HuH-7 (cell line): Measurements from ENCODE around the gene TBC1D22A.

Source experiments
- DNase-seq: peaks from one replicate; pipeline ENCODE4 v3.0.0; 2011; ENCODE audit warnings: low spot score

TBC1D22A gene

DNA sequence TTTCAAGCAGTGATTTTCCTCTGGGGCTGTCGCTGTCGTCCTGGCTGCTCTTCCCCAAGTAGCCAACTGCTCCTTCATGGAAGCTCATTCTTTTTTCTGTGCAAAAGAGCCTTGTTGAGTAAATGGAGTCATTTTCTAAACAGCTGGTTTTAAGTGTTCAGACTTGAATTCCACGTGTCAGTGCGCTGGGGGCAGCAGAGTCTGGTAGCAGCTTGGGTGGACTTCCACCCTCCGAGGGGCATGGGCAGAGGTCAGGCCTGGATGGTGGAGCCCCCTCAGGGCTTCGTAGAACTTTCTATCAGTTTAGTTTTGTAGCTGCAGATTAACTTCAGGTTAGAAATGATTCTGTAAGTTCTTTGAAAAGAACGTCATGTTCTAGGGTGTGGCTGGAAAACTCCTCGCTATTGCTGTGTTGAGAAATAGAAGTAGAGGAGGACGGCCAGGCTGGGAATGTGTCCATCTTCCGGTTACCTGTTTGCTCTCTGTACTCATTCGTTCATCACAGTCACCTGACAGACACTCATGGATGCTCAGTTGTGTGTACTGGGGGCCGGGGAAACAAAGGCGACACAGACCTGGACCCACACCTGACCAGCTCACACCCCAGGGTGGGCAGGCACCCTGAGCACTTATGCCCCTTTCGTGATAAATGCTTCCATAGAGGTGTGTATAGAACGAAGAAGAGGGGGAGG is 270.7 kb downstream of the TBC1D22A start:
- no peak for DNase-seq

DNA sequence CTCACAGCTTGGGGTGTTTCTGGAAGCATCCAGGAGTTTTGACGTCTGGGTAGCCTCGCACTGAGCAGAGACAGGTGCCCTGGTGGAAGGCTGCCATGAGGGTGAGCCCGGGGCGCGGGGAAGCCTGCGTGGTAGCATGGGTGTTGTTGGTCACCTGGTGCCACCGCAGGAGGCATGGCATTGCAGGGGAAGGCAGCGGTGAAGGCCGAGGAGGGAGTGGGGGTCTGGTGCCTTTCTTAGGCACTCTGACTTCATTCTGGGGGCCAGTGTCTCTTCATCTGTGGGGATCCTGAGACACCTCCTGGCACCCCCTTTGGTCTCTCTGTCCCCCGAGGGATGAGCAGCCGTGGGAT is 271.2 kb downstream of the TBC1D22A start:
- no peak for DNase-seq

DNA sequence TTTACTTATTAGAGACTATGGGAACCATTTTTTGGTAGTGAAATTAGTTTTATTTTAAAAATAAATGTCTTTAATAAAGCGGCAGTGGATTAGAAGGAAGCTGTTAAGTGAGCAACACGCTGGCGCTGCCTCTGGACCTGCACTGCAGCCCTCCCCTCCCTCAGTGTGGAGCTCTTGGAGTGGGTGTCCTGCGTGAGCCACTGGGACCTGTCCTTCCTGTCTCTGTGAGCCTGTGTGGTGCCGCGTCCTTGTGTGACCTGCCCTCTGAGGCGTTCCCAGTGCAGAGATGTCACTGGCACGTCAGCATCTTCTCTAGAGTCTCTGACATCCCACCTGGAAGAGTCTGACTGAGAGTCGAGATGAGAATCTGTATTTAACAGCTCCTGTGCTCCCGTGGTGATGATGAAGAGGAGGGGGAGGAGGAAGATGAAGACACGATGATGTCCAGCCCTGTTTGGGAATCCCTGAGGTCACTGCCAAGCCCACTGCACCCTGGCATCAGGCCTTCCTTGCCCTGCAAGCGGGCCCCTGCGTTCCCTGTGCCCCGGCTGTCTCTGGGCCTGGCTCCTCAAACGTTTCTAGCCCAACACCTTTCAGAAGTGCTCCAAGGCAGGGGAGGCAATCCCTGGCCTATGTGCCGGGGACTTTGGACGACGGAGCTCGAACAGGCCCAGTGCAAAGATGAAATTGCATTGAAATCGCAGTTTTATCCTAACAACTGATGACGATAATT is 271.8 kb downstream of the TBC1D22A start:
- no peak for DNase-seq

DNA sequence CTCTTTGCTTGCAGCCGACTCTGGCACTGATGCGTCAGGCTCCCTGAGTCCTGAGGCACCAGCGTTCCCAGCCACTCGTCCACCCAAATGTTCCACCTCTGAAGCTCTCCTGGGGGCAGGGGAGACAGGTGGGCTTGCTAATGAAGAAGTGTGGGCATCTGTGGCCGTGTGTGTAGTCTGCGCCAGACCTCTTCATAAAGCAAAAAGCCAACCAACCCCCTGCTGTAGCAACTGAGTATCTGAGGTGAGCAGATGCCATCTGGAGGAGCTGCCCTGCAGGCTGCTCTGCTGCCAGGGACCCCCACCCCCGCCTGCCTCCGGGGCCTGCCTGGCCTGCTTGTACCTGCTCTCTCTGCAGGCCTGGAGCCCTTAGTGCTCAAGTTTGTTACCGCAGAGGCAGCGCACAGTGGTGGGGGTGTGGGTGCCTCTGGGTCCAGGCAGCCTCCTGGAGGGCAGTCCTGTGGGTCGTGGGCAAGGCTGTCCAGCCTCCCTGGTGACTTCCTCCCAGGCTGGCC is 272.5 kb downstream of the TBC1D22A start:
- no peak for DNase-seq

DNA sequence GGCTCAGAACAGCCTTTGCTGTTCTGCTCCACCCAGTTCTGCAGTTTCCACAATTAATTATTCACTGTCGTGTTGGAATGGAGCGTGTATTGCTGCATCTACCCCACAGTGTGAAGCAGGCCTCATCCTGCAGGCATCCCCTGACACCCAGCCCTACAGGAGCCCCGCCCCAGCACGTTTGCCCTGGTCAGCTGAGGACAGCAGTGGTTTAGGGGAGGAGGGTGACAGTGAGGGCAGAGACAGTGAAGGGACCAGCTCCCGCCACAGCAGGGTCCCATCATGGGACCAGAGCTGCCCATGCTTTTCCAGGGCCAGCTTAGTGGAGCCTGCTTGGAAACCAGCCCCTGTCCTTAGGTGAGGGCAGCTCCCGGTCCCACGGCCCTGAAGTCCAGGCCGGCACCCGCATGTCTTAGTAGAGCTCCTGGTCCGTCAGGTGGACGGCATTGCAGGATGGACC is 273.0 kb downstream of the TBC1D22A start:
- no peak for DNase-seq

DNA sequence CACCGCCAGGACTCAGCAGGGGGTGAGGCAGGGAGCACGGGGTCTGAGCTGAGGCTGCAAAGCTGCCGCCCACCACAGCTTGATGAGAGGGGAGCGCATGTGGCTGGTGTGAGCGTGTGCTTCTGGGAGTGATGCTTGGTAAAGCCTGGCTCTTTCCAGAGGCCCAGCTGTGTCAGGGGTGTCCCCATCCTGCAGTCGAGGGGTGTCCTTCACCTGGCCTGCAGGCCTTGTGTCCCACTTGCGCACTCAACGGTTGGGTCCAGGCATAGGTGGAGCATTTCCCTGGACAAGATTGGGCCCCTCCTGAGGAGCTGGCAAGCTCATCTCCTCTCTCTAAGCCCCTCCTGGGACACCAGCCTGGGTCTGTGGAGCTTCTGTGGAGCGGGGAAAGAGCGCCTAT is 273.9 kb downstream of the TBC1D22A start:
- DNase-seq, result no peak

DNA sequence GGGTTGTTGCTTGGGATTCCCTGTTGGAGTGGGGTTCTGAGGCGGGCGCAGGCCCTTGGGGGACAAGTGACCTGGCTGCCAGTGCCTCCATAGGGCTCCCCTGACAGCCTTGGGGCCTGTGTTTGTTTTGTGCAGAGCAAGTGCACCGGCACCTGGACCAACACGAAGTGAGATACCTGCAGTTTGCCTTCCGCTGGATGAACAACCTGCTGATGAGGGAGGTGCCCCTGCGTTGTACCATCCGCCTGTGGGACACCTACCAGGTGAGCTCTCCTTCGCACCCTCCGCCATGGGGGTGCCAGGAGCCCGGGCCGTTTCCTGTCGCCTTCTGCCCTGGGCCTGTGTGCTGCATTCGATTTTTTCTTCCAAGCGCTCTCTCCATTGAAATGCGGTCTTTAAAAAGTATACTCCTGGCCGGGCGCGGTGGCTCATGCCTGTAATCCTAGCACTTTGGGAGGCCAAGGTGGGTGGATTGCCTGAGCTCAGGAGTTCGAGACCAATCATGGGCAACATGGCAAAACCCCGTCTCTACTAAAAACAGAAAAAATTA is 274.6 kb downstream of the TBC1D22A start:
- DNase-seq, result no peak

DNA sequence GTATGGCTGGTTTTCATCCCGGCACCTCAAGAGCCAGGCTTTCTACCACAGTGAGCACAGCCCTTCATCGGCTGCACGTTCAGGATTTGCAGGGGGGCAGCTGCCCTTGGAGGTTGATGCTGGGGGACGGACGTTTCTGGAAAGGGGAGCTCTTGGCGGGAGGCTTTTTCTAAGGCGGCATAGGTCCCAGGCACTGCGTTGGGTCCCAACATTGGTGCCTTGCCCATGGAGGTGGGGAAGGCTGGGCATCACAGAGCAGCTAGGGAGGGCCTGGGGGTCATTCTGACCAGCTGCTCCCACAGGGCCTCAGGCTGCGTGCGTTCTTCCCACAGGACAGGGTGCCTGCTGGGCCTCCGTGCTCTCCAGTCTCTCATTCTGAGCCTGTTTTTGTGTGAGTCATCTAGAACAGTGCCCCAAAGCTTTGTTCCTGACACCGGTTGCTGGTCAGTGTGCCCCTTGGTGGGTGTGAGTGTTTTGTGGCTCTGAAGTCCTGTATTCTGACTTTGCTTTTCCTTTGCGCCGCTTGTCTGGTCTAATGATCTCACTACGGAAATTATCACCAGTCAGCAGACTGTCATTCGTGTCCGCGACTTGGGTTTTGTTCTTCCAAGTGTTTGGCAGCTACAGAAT is 275.9 kb downstream of the TBC1D22A start:
- no peak for DNase-seq

DNA sequence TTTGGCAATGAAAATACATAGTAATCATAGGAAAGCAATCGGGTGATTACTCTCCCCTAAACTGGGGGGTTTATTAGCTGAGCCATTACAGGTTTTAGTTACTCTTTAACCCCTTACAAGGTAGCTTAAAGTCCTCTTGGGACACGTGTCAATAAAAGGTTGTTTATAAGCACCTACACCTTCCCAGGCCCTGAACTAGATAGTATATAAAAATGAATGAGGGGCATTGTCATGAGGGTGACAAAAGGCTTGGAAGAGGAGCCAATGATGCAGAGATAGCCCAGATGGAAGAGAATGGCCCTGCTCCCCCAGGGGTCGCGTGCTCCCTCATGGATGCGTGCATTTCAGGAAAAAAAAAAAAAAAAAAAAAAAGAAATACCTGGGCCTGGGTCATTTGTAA is 276.9 kb downstream of the TBC1D22A start:
- peak; percentile 30 for DNase-seq

DNA sequence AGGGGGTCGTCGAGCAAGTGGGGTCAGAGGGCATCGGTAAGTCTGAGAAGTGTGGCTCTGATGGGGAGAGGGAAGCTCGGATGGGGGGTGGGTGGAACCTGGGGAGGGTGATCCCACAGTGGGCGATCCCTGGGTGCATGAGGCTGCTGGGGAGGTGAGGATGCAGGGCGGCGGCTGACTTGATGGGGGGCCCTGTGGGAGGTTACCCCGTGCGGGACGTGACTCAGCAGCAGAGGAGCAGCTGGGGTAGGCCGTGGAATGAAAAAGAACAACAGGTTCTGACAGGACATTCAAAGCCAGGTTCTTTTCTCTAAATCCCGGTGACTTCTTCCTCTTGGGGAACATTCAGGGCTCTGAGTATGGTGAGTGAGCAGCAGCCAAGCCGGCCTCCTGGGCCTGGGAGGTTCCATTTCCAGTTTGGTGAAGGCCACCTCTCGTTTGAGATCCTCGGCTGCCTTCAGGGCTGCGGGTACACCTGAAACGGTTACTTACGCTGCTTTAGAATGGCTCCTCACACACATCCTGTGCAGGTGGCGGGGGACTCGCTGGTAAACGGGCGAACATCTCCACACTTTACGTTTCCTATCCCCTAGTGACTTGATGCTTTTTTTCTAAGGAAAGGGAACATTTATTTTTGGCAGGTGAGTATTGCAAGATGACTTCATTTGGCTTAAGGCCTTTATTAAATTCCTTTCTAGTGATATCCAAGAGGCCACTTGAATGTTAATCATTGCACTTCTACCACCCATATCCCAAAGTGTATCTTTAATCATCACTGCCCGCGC is 278.2 kb downstream of the TBC1D22A start:
- DNase-seq, result no peak

DNA sequence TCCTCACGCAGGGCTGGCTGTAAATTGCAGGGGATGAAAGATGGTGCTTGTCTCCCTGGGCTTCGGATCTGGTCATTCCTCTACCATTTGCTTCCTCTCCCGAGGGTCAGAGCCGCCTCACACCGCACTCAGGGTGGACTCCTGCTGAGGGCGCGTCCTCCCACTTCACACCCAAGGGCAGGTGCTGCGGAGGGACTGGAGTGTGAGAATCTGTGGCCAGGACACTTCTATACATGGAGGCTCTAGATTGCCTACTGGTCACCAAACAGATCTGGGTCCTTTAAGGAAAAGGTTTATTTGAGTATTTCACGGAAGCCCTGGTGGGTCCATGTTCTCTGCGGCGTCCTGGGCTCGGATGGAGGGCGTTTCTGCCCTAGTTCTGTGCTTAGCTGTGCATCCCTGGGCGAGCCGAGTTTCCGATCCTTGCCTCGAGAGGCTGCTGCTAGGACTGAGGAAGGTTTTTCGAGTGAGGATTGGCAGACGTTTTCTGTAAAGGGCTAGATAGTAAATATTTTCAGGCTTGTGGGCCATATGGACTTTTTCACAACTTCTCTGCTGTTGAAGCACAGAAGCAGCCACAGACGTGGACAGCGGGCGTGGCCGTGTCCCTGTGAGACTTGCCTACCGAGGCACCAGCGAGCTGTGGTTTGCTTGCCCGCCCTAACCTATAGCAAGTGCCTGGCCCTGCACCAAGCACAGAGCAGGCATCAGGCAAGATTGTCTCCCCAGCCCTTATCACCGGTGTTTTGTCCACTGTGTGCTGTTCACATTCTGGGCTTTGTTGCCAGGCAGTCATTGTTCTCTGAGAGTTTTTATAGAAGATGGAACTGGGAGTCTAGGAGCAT is 279.0 kb downstream of the TBC1D22A start:
- DNase-seq, result no peak

DNA sequence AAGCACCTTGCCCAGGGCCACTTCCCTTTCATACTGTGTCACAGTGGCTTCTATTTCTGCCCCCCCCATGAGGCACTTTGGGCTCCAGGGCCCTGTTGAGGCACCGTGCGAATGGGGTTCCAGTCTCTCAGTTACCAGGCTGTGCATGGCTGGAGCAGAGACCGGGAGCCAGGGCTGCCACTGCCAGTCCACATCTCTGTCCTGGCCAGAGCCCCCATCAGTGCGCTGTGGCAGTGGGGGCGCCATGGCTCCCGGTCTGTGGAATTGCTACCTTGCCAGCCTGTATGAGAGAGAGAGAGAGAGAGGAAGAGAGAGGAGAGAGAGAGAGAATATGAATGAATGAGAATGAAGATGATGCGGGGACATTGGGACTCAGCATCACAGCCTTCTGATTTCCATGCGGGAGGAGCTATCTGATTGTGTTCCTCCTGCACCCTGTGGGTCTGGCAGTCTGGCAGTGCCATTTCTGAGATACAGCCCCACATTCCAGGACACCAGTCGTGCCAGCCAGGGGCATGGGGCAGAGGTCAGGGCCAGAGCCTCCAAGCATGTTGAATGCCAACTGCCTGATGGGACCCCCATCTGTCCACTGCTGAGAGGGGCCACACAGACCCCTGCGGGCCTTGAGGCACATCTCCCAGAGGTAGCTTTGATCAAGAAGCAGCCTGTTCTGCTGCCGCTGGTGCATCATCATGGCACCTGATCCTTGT is 279.8 kb downstream of the TBC1D22A start:
- DNase-seq, result no peak

DNA sequence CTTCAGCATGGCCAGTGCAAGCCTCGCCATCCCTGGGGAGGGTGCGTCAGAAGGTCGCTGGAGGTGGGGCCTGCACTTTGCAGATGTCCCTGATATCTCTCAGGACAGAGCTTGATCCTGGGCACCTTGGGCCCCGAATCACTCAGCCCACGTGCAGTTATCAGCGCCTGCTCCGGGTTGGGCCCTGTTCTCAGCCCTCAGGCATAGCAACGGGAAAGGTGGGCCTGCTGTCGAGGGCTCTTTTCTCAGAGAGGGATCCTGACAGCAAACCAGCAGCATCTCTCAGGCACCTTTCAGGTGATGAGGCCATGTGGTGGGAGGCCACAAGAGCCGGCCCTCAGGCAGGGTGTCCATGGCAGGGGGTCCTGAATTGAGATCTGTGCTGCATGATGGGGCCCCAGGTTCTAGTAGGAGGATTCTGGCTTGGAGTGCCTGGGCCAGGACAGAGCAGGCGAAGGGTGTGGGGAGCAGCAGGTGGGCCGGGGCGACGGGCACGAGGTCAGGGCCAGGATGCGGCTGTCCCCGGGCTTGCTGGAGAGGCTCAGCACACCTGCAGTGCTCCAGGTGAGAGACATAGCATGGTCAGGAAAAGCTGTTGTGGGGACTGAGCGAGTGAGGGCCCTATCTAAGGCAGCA is 280.5 kb downstream of the TBC1D22A start:
- no peak for DNase-seq

DNA sequence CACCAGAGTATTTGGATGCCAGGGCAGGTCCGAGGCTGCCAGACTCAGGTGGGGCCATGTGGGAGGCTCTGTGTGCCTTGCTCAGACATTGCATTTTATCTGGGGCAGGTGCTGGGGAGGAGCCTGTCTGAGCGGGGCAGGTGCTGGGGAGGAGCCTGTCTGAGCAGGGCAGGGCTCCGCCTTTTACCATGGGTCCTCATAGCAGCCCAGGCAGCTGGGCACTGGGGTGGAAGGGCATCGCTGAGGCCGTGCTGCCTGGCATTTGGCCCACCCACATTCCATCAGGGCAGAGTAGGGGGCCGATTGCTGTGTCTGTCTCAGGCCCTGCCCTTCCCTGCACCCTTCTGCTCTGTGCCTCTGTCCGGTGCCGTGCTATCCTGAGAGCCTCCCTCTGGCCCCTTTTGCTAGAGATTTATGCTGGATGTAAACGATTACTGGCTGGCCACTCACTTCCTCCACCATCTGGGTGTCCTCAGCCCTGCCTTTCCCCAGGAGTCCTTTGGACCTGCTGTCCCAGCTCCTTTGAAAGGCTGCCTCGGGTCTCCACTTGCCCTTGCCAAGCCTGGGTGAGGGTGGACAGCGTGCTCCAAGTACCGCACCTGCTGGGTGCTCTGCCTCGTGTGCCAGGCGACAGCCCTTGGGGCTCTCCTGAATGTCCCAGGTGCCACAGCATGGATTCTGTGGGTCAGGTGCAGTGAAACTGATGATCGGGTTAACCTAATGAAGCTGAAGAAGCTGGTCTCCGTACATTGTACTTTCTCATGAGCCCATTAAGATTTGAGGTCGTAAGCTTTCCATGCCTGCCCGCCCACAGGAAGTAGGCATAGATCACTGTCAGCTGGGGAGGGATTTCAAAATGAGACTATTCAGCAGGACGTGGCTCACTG is 281.6 kb downstream of the TBC1D22A start:
- DNase-seq, result no peak

DNA sequence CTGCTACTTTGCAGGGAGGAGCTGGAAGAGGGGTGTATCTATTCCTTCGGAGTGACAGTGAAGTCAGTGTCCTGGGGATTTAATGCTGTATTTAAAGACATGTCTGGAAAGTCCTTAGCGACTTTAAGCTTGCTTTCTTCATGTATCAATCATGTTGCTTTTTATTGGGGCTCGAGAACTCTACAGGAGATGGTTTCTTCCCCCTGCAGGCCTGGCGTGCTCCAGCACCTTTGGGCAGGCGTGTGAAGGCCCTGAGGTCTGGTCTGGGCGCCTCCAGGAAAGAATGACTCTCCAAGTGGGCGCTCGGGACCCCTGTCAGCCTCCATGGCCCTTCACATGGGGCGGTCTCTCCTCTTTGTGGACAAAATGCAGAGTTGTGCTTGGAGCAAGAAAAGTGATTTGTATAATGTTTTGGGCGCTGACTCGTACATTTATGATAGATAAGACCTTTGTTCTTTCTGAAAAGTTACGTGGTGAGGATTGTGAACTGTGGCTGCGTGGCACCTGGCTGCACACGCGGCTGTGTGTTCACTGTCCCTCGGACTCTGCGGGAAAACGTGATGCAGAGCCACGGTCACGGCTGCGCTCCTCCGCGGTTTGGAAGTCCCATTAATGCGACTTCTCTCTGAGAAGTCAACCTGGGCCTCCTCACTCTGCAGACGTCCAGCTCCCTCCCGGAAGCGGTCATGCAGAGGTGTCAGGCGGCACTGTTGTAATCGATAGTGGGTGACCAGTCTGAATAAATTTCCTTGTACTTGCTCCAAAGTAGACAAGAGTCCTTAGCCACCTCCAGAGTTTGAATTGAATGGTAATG is 282.5 kb downstream of the TBC1D22A start:
- no peak for DNase-seq

DNA sequence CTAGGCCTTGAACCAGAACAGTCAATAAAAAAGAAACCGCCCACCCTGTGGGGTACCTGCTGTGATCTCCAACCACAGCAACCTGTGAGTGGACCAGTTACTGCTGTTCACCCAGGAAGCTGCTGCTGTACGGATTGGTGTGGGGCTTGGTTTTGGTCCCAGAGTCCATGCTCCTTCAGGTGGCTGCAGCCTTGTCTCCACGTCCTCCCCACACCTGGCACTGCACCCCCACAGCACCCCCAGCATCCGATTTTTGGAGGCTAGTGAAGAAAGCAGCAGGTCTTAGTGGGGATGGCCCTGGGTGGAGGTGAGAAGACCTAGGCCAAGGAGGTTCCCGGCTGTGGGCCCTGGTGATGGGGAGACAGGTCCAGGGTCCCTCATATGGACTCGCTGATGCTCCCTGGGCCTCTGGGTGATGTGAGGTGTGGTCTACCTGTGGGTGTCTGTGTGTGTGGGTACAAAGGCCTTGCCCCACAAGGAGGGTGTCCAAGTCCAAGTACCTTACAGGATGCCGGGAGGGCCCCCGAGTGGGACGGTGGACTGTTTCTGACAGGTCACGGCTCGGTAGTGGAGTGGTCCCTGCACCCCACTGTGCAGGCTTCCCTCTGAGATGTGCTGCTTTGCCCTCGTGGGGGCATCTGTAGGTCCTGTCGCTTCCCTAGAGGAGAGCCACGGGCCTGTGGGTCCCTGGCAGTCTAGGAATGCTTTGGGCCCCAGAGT is 283.4 kb downstream of the TBC1D22A start:
- DNase-seq, result no peak

DNA sequence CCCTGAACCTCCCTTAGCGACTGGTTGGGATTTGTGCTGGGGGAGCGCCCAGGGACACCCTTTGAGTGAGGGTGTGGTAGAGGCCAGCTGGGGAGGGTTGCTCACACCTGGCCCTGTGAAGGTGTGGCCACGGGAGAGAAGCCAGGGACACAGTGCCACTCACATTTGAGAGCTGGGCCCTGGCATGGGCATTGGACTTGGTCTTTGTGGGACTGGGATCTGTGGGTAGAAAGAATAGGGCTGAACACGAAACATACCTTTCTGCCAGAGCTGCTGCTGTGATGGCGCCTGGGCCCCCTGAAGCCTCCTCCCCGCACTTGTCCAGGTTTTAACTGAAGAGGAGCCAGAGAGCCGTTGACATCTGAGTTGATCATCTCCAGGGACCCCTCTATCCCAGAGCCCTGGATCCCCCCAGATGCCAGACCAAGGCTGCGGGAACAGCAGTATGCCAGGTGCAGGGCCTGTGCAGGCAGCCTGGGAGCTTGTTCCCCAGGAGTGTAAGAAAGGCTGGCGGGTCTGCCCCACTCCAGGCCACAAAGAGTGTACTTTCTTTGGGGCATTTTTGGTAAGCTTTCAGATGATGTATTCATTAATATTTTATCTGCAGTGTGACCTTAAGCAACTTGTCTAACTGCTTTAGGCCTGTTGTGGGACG is 284.1 kb downstream of the TBC1D22A start:
- DNase-seq, result no peak
